CD4-positive, alpha-beta T cell treated with Interleukin-6 for 4 hours (primary cell): Measurements from ENCODE around the gene RYR2.

Source experiments
- DNase-seq: peaks from one replicate; pipeline ENCODE4 v3.0.0-alpha.2; 2020; ENCODE audit warnings: mixed read lengths

Gene RYR2

GRCh38 chr1:237690656-237691055 lies 648.7 kb downstream of the RYR2 start:
- no peak for DNase-seq

- no peak for DNase-seq
These were observed 650.3 kb downstream of the RYR2 start for GRCh38 chr1:237692255-237692654.

- no peak for DNase-seq
These were observed 653.9 kb downstream of the RYR2 start for GRCh38 chr1:237695878-237696277.

- DNase-seq = no peak
These were observed 658.2 kb downstream of the RYR2 start for GRCh38 chr1:237700181-237700580.

- DNase-seq = no peak
These were observed 659.5 kb downstream of the RYR2 start for GRCh38 chr1:237701534-237701933.

- no peak for DNase-seq
These were observed 660.2 kb downstream of the RYR2 start for GRCh38 chr1:237702161-237702560.

GRCh38 chr1:237705462-237705861 lies 663.5 kb downstream of the RYR2 start:
- DNase-seq = no peak

GRCh38 chr1:237709355-237709754 lies 667.4 kb downstream of the RYR2 start:
- DNase-seq = no peak

- DNase-seq = no peak
These were observed 669.3 kb downstream of the RYR2 start for GRCh38 chr1:237711281-237711680.

GRCh38 chr1:237712082-237712481 lies 670.1 kb downstream of the RYR2 start:
- DNase-seq = no peak

- DNase-seq = no peak
These were observed 670.7 kb downstream of the RYR2 start for GRCh38 chr1:237712586-237713157.

GRCh38 chr1:237713916-237714315 lies 671.9 kb downstream of the RYR2 start:
- no peak for DNase-seq

GRCh38 chr1:237717106-237717505 lies 675.1 kb downstream of the RYR2 start:
- no peak for DNase-seq

GRCh38 chr1:237730826-237731350 lies 688.9 kb downstream of the RYR2 start:
- no peak for DNase-seq

- DNase-seq = no peak
These were observed 690.7 kb downstream of the RYR2 start for GRCh38 chr1:237732657-237733056.

- DNase-seq = no peak
These were observed 694.5 kb downstream of the RYR2 start for GRCh38 chr1:237736372-237737029.

GRCh38 chr1:237737448-237737847 lies 695.5 kb downstream of the RYR2 start:
- no peak for DNase-seq

GRCh38 chr1:237737938-237738610 lies 696.1 kb downstream of the RYR2 start:
- no peak for DNase-seq

- no peak for DNase-seq
These were observed 698.9 kb downstream of the RYR2 start for GRCh38 chr1:237740846-237741245.

- no peak for DNase-seq
These were observed 703.6 kb downstream of the RYR2 start for GRCh38 chr1:237745545-237745944.

- DNase-seq = no peak
These were observed 706.4 kb downstream of the RYR2 start for GRCh38 chr1:237748171-237748960.

- no peak for DNase-seq
These were observed 707.1 kb downstream of the RYR2 start for GRCh38 chr1:237749122-237749521.

- DNase-seq = no peak
These were observed 709.1 kb downstream of the RYR2 start for GRCh38 chr1:237751090-237751489.
